Mesothelial cell of epicardium (in vitro differentiated cells): ENCODE measurements around the gene C2orf42. TPM values are rescaled to one million over a fixed set of nuclear protein-coding genes. Genes with fewer than 3 reads are reported as not detected.

Experiments
- DNase-seq, 2 experiments: peaks; one replicate each; pipeline ENCODE4 v3.0.0; 2021; ENCODE audit warnings: low spot score in 2 of 2; ENCODE audit not compliant: unreplicated experiment in 2 of 2
- H3K27ac Mint-ChIP-seq: 2 replicates; pipeline ENCODE4 v1.8.0; 2021; ENCODE audit warnings: mixed read lengths
- H3K27me3 Mint-ChIP-seq: 2 replicates; pipeline ENCODE4 v1.8.0; 2021; ENCODE audit warnings: low read depth, mixed read lengths
- H3K36me3 Mint-ChIP-seq: 2 replicates; pipeline ENCODE4 v1.8.0; 2021; ENCODE audit warnings: mixed read lengths
- H3K4me1 Mint-ChIP-seq: 2 replicates; pipeline ENCODE4 v1.8.0; 2021; ENCODE audit warnings: mixed read lengths
- H3K4me3 Mint-ChIP-seq: 2 replicates; pipeline ENCODE4 v1.8.0; 2021; ENCODE audit warnings: mild to moderate bottlenecking, moderate library complexity, mixed read lengths
- H3K9me3 Mint-ChIP-seq: 2 replicates; pipeline ENCODE4 v1.8.0; 2021; ENCODE audit warnings: mixed read lengths
- CTCF ChIP-seq: fragments of 200-600 bp; sonication (generic); IDR thresholded peaks from one replicate; pipeline ENCODE4 v1.5.0; 2021; ENCODE audit warnings: antibody characterized with exemption; ENCODE audit not compliant: unreplicated experiment
- total RNA-seq: library from RNA; stranded (reverse); gene quantifications from 3 replicates; pipeline ENCODE4 v1.2.1, GENCODE V29; 2021

The C2orf42 gene
- total RNA-seq, 1 donor from 2014 or later, result 20.6 TPM

- DNase-seq, result no peak
- no peak overlapping the region for H3K27ac Mint-ChIP-seq
- H3K27me3 Mint-ChIP-seq, result no peaks in the 10 kb centered on the region
- H3K4me3 Mint-ChIP-seq, result no peak overlapping the region
- H3K4me1 Mint-ChIP-seq, result no peaks in the 10 kb centered on the region
- H3K9me3 Mint-ChIP-seq, result no peaks in the 10 kb centered on the region
- no peak for TF ChIP-seq CTCF
- no peaks in the 10 kb centered on the region for H3K36me3 Mint-ChIP-seq
Measured at GRCh38 chr2:70202236-70202806, 11.5 kb upstream of the C2orf42 start.

- Mint-ChIP-seq H3K36me3 (no peaks in the 10 kb centered on the region), H3K4me3 (no peak overlapping the region), H3K4me1 (no peaks in the 10 kb centered on the region), H3K9me3 (no peaks in the 10 kb centered on the region), H3K27me3 (no peaks in the 10 kb centered on the region), H3K27ac (no peak overlapping the region)
- TF ChIP-seq CTCF, result no peak
- no peak for DNase-seq
Measured at GRCh38 chr2:70201831-70202230, 11.0 kb upstream of the C2orf42 start.

GRCh38 chr2:70201225-70201768 is 10.5 kb upstream of the C2orf42 start:
- H3K36me3 Mint-ChIP-seq, result no peaks in the 10 kb centered on the region
- H3K4me1 Mint-ChIP-seq, result no peaks in the 10 kb centered on the region
- H3K27me3 Mint-ChIP-seq, result no peaks in the 10 kb centered on the region
- no peak for TF ChIP-seq CTCF
- H3K27ac Mint-ChIP-seq, result no peak overlapping the region
- no peaks in the 10 kb centered on the region for H3K9me3 Mint-ChIP-seq
- no peak for DNase-seq
- no peak overlapping the region for H3K4me3 Mint-ChIP-seq

- no peaks in the 10 kb centered on the region for H3K9me3 Mint-ChIP-seq
- no peaks in the 10 kb centered on the region for H3K27me3 Mint-ChIP-seq
- no peak overlapping the region for H3K4me3 Mint-ChIP-seq
- H3K27ac Mint-ChIP-seq, result no peak overlapping the region
- TF ChIP-seq CTCF, result no peak
- no peaks in the 10 kb centered on the region for H3K36me3 Mint-ChIP-seq
- DNase-seq, result no peak
- no peaks in the 10 kb centered on the region for H3K4me1 Mint-ChIP-seq
Measured at GRCh38 chr2:70199320-70199864, 8.6 kb upstream of the C2orf42 start.

- Mint-ChIP-seq H3K4me1 (peaks cover 17% of the 10 kb centered on the region), H3K27ac (no peak overlapping the region), H3K4me3 (no peak overlapping the region), H3K36me3 (no peaks in the 10 kb centered on the region), H3K27me3 (no peaks in the 10 kb centered on the region), H3K9me3 (no peaks in the 10 kb centered on the region)
- TF ChIP-seq CTCF, result no peak
- DNase-seq, result no peak
Measured at GRCh38 chr2:70192516-70192915, 1.7 kb upstream of the C2orf42 start.
